GM10248 (cell line): Measurements from ENCODE around the gene DAZAP1.

Experiments used
- CTCF ChIA-PET: fragments of 300-600 bp; sonication (Branson Sonifier 250); formaldehyde crosslinking; extraction: SDS; loops from one replicate; lab custom pipeline; 2021; ENCODE audit warnings: antibody characterized with exemption; lab: Yijun Ruan, JAX
- POLR2A ChIA-PET: fragments of 350-650 bp; sonication (Branson Sonifier 250); formaldehyde crosslinking; extraction: SDS; loops from one replicate; lab custom pipeline; 2020; ENCODE audit warnings: antibody characterized with exemption; lab: Yijun Ruan, JAX
- DNase-seq: peaks from one replicate; pipeline ENCODE4 v3.0.0; 2012; ENCODE audit errors: extremely low spot score
- CTCF ChIP-seq: IDR thresholded peaks from 2 replicates; pipeline ENCODE4 v1.5.1; 2012; ENCODE audit warnings: mild to moderate bottlenecking, low read depth; ENCODE audit errors: extremely low read depth, missing control alignments, control extremely low read depth

Gene DAZAP1

GRCh38 chr19:1471515-1472160 is 64.3 kb downstream of the DAZAP1 start:
- ChIA-PET CTCF (interaction anchor here (1.0 to 1.3 kb wide), 3 partner anchors 26 to 74 kb away, joined by 3 to 4 read pairs (median 4); no protein-coding TSS in a partner anchor), POLR2A (interaction anchor here (0.6 kb wide), 2 partner anchors 8 to 27 kb away, joined by 3 to 5 read pairs; no protein-coding TSS in a partner anchor)
- no peak for DNase-seq
- no peak for TF ChIP-seq CTCF

GRCh38 chr19:1472231-1473084 is 65.1 kb downstream of the DAZAP1 start:
- POLR2A ChIA-PET = interaction anchor here (0.6 kb wide), 1 partner anchor 9 kb away, joined by 3 read pairs; no protein-coding TSS in a partner anchor
- CTCF ChIA-PET = interaction anchor here (1.0 to 1.3 kb wide), 4 partner anchors 27 to 354 kb away, joined by 3 to 4 read pairs (median 4); no protein-coding TSS in a partner anchor
- no peak for TF ChIP-seq CTCF
- no peak for DNase-seq

- TF ChIP-seq CTCF = no peak
- ChIA-PET POLR2A (interaction anchor here (0.5 kb wide), 1 partner anchor 10 kb away, joined by 5 read pairs; no protein-coding TSS in a partner anchor), CTCF (interaction anchor here (1.3 kb wide), 3 partner anchors 28 to 353 kb away, joined by 3 to 4 read pairs (median 4); no protein-coding TSS in a partner anchor)
- DNase-seq = no peak
These were observed 65.9 kb downstream of the DAZAP1 start for GRCh38 chr19:1473085-1473851.

- no peak for DNase-seq
- ChIA-PET CTCF (interaction anchor here (1.3 kb wide), 2 partner anchors 29 to 352 kb away, joined by 3 to 4 read pairs; no protein-coding TSS in a partner anchor), POLR2A (interaction anchor here (0.5 kb wide), 1 partner anchor 11 kb away, joined by 5 read pairs; no protein-coding TSS in a partner anchor)
- no peak for TF ChIP-seq CTCF
These were observed 66.8 kb downstream of the DAZAP1 start for GRCh38 chr19:1474011-1474764.

GRCh38 chr19:1474765-1475351 is 67.5 kb downstream of the DAZAP1 start:
- POLR2A ChIA-PET = interaction anchor here (1.1 kb wide), 1 partner anchor 32 kb away, joined by 7 read pairs; no protein-coding TSS in a partner anchor
- CTCF ChIA-PET = interaction anchor here (1.1 kb wide), 1 partner anchor 196 kb away, joined by 4 read pairs; no protein-coding TSS in a partner anchor
- DNase-seq = no peak
- TF ChIP-seq CTCF = no peak
